Endodermal cell (in vitro differentiated cells): ENCODE measurements around the gene SNX9. TPM values are rescaled to one million over a fixed set of nuclear protein-coding genes. Genes with fewer than 3 reads are reported as not detected.

Source experiments
- DNase-seq: peaks from one replicate; pipeline ENCODE4 v3.0.0-alpha.2; 2017
- H3K27ac ChIP-seq: 2 replicates; pipeline ENCODE4 v1.5.1; 2013; ENCODE audit warnings: mild to moderate bottlenecking, low read depth, low read length, moderate library complexity
- H3K27me3 ChIP-seq: 2 replicates; pipeline ENCODE4 v1.6.1; 2013; ENCODE audit warnings: mild to moderate bottlenecking, low read length, moderate library complexity; ENCODE audit not compliant: insufficient read depth, control insufficient read depth, poor library complexity, severe bottlenecking
- H3K36me3 ChIP-seq: 2 replicates; pipeline ENCODE4 v1.7.0; 2013; ENCODE audit warnings: mild to moderate bottlenecking, low read length, moderate library complexity; ENCODE audit not compliant: control insufficient read depth, insufficient read depth
- H3K4me1 ChIP-seq: one replicate; pipeline ENCODE4 v1.7.0; 2013; ENCODE audit warnings: low read length; ENCODE audit not compliant: control insufficient read depth, insufficient read depth
- H3K4me3 ChIP-seq: 2 replicates; pipeline ENCODE4 v1.5.1; 2013; ENCODE audit warnings: mild to moderate bottlenecking, low read length, moderate library complexity
- H3K9ac ChIP-seq: 2 replicates; pipeline ENCODE4 v1.6.1; 2013; ENCODE audit warnings: mild to moderate bottlenecking, low read length, moderate library complexity; ENCODE audit not compliant: poor library complexity, severe bottlenecking; ENCODE audit errors: extremely low read depth
- H3K9me3 ChIP-seq: 2 replicates; pipeline ENCODE4 v1.6.1; 2013; ENCODE audit warnings: mild to moderate bottlenecking, low read length, moderate library complexity; ENCODE audit not compliant: control insufficient read depth
- H3K27ac Mint-ChIP-seq: 2 replicates; pipeline ENCODE4 v1.8.0; 2020; ENCODE audit warnings: mixed read lengths
- H3K27me3 Mint-ChIP-seq: 2 replicates; pipeline ENCODE4 v1.8.0; 2021; ENCODE audit warnings: mild to moderate bottlenecking, mixed read lengths; ENCODE audit not compliant: insufficient read depth
- H3K36me3 Mint-ChIP-seq: 2 replicates; pipeline ENCODE4 v1.8.0; 2020; ENCODE audit warnings: low read depth, mixed read lengths
- H3K4me1 Mint-ChIP-seq: 2 replicates; pipeline ENCODE4 v1.8.0; 2020; ENCODE audit warnings: mixed read lengths
- H3K4me3 Mint-ChIP-seq: 2 replicates; pipeline ENCODE4 v1.8.0; 2020; ENCODE audit warnings: mild to moderate bottlenecking, moderate library complexity, mixed read lengths
- H3K9me3 Mint-ChIP-seq: 2 replicates; pipeline ENCODE4 v1.8.0; 2020; ENCODE audit warnings: mild to moderate bottlenecking, mixed read lengths
- CTCF ChIP-seq: fragments of 200-600 bp; sonication (generic); conservative IDR thresholded peaks from 2 replicates; pipeline ENCODE4 v1.5.0; 2021; ENCODE audit warnings: antibody characterized with exemption, mild to moderate bottlenecking
- WGBS, 2 experiments: methylation state at CpG; one replicate each; pipeline versions ENCODE4 v1.1.5 to v1.1.7; 2013; ENCODE audit warnings: missing lambda C conversion rate in 2 of 2, mixed read lengths in 1 of 2; ENCODE audit not compliant: insufficient coverage in 1 of 2, insufficient read length in 1 of 2; 5-methylcytosine and 5-hydroxymethylcytosine counted together
- total RNA-seq, 2 donors: library from RNA; stranded (reverse); fragmentation: NEBNext Ultra II Directional in 1 of 2; extraction: Animal tissue kit (Norgen Biotek cat#: 25700) in 1 of 2; gene quantifications; 2 replicates in 1 of 2; 3 replicates in 1 of 2; pipeline ENCODE4 v1.2.1, GENCODE V29; 2021

SNX9 gene
- total RNA-seq, 2 donors from 2014 or later: 30.6 to 33.0 TPM

- Histone ChIP-seq H3K9me3 (no peaks in the 10 kb centered on the region), H3K36me3 (peaks cover 91% of the 10 kb centered on the region), H3K4me3 (no peak overlapping the region), H3K9ac (no peak overlapping the region), H3K27me3 (no peaks in the 10 kb centered on the region), H3K4me1 (peaks cover 10% of the 10 kb centered on the region), H3K27ac (no peak overlapping the region)
- WGBS, 2 experiments: 90 to 96% methylated on average over 6 to 13 of the region's 13 CpGs
- no peak for TF ChIP-seq CTCF
- H3K4me3 Mint-ChIP-seq: no peak overlapping the region
- H3K27me3 Mint-ChIP-seq: no peaks in the 10 kb centered on the region
- no peak overlapping the region for H3K27ac Mint-ChIP-seq
- H3K4me1 Mint-ChIP-seq: peaks cover 5% of the 10 kb centered on the region
- DNase-seq: no peak
- no peaks in the 10 kb centered on the region for H3K9me3 Mint-ChIP-seq
- peaks cover 73% of the 10 kb centered on the region for H3K36me3 Mint-ChIP-seq
Measured at GRCh38 chr6:157941101-157941863, 118.2 kb downstream of the SNX9 start.

GRCh38 chr6:157942351-157942750 lies 119.3 kb downstream of the SNX9 start:
- H3K27ac Mint-ChIP-seq: no peak overlapping the region
- TF ChIP-seq CTCF: no peak
- H3K9me3 ChIP-seq: no peaks in the 10 kb centered on the region
- H3K36me3 ChIP-seq: peaks cover 85% of the 10 kb centered on the region
- DNase-seq: no peak
- peaks cover 10% of the 10 kb centered on the region for H3K4me1 ChIP-seq
- H3K36me3 Mint-ChIP-seq: peaks cover 77% of the 10 kb centered on the region
- no peak overlapping the region for H3K27ac ChIP-seq
- no peaks in the 10 kb centered on the region for H3K9me3 Mint-ChIP-seq
- no peaks in the 10 kb centered on the region for H3K27me3 ChIP-seq
- H3K4me3 Mint-ChIP-seq: no peak overlapping the region
- H3K27me3 Mint-ChIP-seq: no peaks in the 10 kb centered on the region
- H3K9ac ChIP-seq: no peak overlapping the region
- 96 to 99% methylated on average over 12 to 14 of the region's 14 CpGs for WGBS, 2 experiments
- H3K4me3 ChIP-seq: no peak overlapping the region
- H3K4me1 Mint-ChIP-seq: peaks cover 5% of the 10 kb centered on the region

- peaks cover 5% of the 10 kb centered on the region for H3K4me1 Mint-ChIP-seq
- Histone ChIP-seq H3K27ac (no peak overlapping the region), H3K9me3 (no peaks in the 10 kb centered on the region), H3K36me3 (peaks cover 74% of the 10 kb centered on the region), H3K4me3 (no peak overlapping the region), H3K27me3 (no peaks in the 10 kb centered on the region), H3K9ac (no peak overlapping the region), H3K4me1 (peaks cover 10% of the 10 kb centered on the region)
- H3K4me3 Mint-ChIP-seq: no peak overlapping the region
- H3K9me3 Mint-ChIP-seq: no peaks in the 10 kb centered on the region
- H3K36me3 Mint-ChIP-seq: peaks cover 77% of the 10 kb centered on the region
- WGBS, 2 experiments: 95 to 97% methylated on average over 13 to 16 of the region's 16 CpGs
- no peaks in the 10 kb centered on the region for H3K27me3 Mint-ChIP-seq
- no peak for TF ChIP-seq CTCF
- no peak for DNase-seq
- H3K27ac Mint-ChIP-seq: peak overlapping the region; percentile 58
Measured at GRCh38 chr6:157943249-157943963, 120.4 kb downstream of the SNX9 start.
